SJSA1 (cell line): ENCODE measurements around the gene MEF2C. TPM values are rescaled to one million over a fixed set of nuclear protein-coding genes. Genes with fewer than 3 reads are reported as not detected.

ENCODE experiments used
- DNase-seq, 2 experiments: peaks; one replicate each; pipeline ENCODE4 v3.0.0-alpha.2; 2015 to 2020; ENCODE audit warnings: low spot score in 2 of 2, low read depth in 1 of 2
- H3K27ac ChIP-seq: fragments of 250-450 bp; sonication (Bioruptor Pico); 2 replicates; pipeline ENCODE4 v1.5.1; 2020; ENCODE audit warnings: mild to moderate bottlenecking, moderate library complexity
- H3K27me3 ChIP-seq: fragments of 250-450 bp; sonication (Bioruptor Pico); replicated peaks from 2 replicates; pipeline ENCODE4 v1.5.1; 2020; ENCODE audit warnings: mild to moderate bottlenecking, moderate library complexity
- H3K36me3 ChIP-seq: fragments of 250-450 bp; sonication (Bioruptor Pico); 2 replicates; pipeline ENCODE4 v1.5.1; 2020; ENCODE audit warnings: mild to moderate bottlenecking
- H3K4me1 ChIP-seq: fragments of 250-450 bp; sonication (Bioruptor Pico); replicated peaks from 2 replicates; pipeline ENCODE4 v1.6.1; 2021; ENCODE audit warnings: mild to moderate bottlenecking
- H3K4me3 ChIP-seq: fragments of 250-450 bp; sonication (Bioruptor Pico); 2 replicates; pipeline ENCODE4 v1.5.1; 2020; ENCODE audit warnings: mild to moderate bottlenecking
- H3K9me3 ChIP-seq: fragments of 250-450 bp; sonication (Bioruptor Pico); replicated peaks from 2 replicates; pipeline ENCODE4 v1.5.1; 2020; ENCODE audit warnings: mild to moderate bottlenecking
- total RNA-seq: library from RNA; depleted of rRNA; stranded (reverse); fragments of >200 nt; shearing (Covaris generic); gene quantifications from 2 replicates; pipeline ENCODE4 v1.2.3, GENCODE V29; 2014

MEF2C gene
- total RNA-seq, 1 experiment from 2014 or later: 29.8 TPM

DNA sequence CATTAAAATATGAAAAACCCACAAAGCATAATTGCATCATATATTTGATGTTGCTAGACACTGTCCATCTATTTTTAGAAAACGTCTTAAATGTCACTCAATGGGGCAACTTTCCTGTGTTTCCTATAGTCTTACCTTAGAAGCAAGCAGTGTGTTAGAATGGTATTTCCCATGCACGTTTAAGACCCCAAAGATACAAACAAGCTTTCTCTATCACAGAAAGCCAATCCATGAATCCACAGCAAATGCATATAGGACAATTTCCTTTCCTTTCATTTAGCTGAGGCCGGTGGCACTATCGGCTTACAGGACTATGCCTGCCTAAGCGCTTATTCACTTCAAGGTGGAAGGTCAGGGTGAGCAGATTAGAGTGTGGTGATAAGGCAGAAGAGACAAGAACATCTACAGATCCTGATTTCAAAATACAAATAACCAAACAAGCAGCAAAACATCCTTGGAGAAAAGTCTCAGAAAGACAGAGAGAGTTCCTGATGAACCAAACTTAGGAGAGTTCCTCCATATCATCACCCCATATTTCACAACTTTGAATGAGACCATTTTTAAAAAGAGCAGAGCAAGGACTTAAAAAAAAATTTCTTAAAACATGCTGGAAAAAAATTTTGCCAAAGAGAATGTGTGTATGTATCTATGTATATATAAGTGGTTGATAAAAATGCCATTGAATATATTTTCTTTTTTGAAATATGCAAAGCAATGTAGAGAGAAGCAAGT is 57.2 kb downstream of the MEF2C start:
- H3K27ac ChIP-seq: peak overlapping the region; percentile 55
- no peaks in the 10 kb centered on the region for H3K27me3 ChIP-seq
- peaks cover 32% of the 10 kb centered on the region for H3K4me1 ChIP-seq
- H3K36me3 ChIP-seq: no peaks in the 10 kb centered on the region; the same call in none of the 2 replicates
- H3K9me3 ChIP-seq: no peaks in the 10 kb centered on the region
- no peak for DNase-seq
- H3K4me3 ChIP-seq: no peak overlapping the region

DNA sequence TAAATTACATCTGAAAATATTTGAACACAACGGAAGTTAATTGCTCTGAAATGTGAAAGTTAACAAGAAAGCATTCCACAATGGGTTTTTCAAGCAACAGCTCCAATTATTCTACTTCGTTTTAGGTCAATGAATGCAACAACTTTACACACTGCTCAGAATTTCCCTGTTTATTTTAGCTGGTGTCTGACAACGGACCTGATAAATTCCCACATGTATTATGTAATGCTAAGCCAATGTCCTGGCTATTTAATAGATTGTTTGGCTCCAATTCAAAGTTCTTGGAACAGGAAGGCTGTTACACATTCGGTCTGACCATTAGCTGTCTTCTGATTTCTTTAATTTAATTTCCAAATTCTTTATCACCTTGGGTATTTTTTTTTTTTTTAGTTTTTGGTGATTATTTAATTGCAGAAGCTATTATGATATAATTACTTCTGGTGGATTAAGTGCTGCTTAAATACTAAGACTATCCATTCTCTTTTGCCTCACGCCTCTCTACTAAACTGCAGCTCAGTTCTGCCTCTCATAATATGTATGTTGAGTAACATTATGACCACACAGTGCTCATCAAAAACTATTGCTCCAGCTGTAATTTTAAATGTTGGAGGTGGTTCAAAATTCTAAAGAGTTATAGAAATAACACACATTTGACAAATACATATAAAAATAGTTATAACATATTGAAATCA is 57.9 kb downstream of the MEF2C start:
- no peaks in the 10 kb centered on the region for H3K27me3 ChIP-seq
- DNase-seq: peak in 1 of 2 experiments; percentile 55
- peaks cover 32% of the 10 kb centered on the region for H3K4me1 ChIP-seq
- H3K9me3 ChIP-seq: no peaks in the 10 kb centered on the region
- no peaks in the 10 kb centered on the region; the same call in none of the 2 replicates for H3K36me3 ChIP-seq
- no peak overlapping the region for H3K4me3 ChIP-seq
- H3K27ac ChIP-seq: peak overlapping the region; percentile 55

- Histone ChIP-seq H3K36me3 (no peaks in the 10 kb centered on the region; the same call in none of the 2 replicates), H3K9me3 (no peaks in the 10 kb centered on the region), H3K4me1 (peaks cover 32% of the 10 kb centered on the region), H3K27ac (peak overlapping the region; percentile 55), H3K27me3 (no peaks in the 10 kb centered on the region), H3K4me3 (no peak overlapping the region)
- no peak for DNase-seq
These were observed 58.8 kb downstream of the MEF2C start for GRCh38 chr5:88824141-88824540.

GRCh38 chr5:88823201-88823600 is 59.8 kb downstream of the MEF2C start:
- Histone ChIP-seq H3K9me3 (no peaks in the 10 kb centered on the region), H3K27ac (no peak overlapping the region)

GRCh38 chr5:88821161-88821560 is 61.8 kb downstream of the MEF2C start:
- H3K27me3 ChIP-seq: no peaks in the 10 kb centered on the region
- peaks cover 19% of the 10 kb centered on the region for H3K4me1 ChIP-seq
- no peak overlapping the region for H3K27ac ChIP-seq
- no peak for DNase-seq
- no peaks in the 10 kb centered on the region; the same call in none of the 2 replicates for H3K36me3 ChIP-seq
- H3K4me3 ChIP-seq: no peak overlapping the region
- H3K9me3 ChIP-seq: no peaks in the 10 kb centered on the region

More at GRCh38 chr5:88823201-88823600, 59.8 kb downstream of the MEF2C start:
- DNase-seq: no peak
- peaks cover 32% of the 10 kb centered on the region for H3K4me1 ChIP-seq
- no peaks in the 10 kb centered on the region; the same call in none of the 2 replicates for H3K36me3 ChIP-seq
- H3K27me3 ChIP-seq: no peaks in the 10 kb centered on the region
- H3K4me3 ChIP-seq: no peak overlapping the region

GRCh38 chr5:88820581-88820980 is 62.4 kb downstream of the MEF2C start:
- H3K36me3 ChIP-seq: no peaks in the 10 kb centered on the region; the same call in none of the 2 replicates
- H3K27me3 ChIP-seq: no peaks in the 10 kb centered on the region
- H3K4me1 ChIP-seq: peaks cover 13% of the 10 kb centered on the region
- no peak overlapping the region for H3K27ac ChIP-seq
- no peaks in the 10 kb centered on the region for H3K9me3 ChIP-seq
- DNase-seq: no peak
- H3K4me3 ChIP-seq: no peak overlapping the region

DNA sequence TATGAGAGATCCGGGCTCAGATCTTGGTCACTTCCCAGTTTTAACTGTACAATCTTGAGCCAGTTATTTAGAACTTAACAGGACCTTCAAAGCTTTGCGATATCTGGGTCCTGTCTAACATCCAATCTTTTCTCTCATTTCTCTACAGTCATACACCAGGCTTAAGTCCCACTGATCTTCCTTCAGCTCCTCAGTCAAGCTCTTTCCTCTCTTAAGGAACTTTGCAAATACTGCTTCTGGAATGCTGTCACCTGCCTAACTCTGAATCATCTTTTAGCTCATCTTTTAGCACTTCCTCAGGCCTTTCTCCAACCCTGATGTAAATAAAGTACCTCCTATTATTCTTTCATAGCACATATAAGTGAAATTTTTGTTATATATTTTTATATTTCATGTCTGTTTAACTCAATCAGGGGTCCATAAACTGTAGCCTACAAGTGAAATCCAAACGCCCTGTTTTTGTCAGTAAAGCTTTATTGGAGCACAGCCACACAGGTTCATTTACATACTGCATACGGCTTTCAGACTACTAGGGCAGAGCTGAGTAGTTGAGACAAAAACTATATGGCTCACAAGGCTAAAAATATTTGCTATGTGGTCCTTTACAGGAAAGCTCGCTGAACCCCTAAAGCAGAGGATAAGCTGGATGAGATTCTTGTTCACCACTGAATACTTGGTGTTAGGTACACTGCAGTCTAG is 63.5 kb downstream of the MEF2C start:
- Histone ChIP-seq H3K27me3 (no peaks in the 10 kb centered on the region), H3K4me3 (no peak overlapping the region), H3K36me3 (no peaks in the 10 kb centered on the region; the same call in none of the 2 replicates), H3K9me3 (no peaks in the 10 kb centered on the region), H3K27ac (no peak overlapping the region), H3K4me1 (peaks cover 1% of the 10 kb centered on the region)
- DNase-seq: no peak

DNA sequence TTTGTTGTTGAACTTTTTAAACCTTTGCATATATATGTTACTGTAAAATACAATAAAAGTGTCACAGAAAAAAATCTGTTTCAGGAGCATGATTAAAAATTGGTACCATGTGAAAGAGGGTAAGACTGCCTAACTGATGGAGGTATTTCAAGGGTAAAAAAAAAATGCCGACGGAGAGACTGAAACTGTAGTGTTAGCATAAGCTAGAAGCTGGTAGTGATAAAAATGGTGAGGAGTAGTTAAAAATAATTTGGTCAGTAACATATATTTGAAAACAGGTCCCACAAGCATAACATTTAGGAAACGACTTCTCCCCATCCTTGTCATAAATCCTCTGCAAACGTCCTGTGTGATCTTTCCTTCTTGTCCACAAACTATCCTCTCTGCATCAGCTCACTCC is 64.7 kb downstream of the MEF2C start:
- Histone ChIP-seq H3K27me3 (no peaks in the 10 kb centered on the region), H3K36me3 (peaks cover 2% of the 10 kb centered on the region), H3K4me1 (no peaks in the 10 kb centered on the region), H3K27ac (no peak overlapping the region), H3K9me3 (no peaks in the 10 kb centered on the region), H3K4me3 (no peak overlapping the region)
- DNase-seq: no peak

DNA sequence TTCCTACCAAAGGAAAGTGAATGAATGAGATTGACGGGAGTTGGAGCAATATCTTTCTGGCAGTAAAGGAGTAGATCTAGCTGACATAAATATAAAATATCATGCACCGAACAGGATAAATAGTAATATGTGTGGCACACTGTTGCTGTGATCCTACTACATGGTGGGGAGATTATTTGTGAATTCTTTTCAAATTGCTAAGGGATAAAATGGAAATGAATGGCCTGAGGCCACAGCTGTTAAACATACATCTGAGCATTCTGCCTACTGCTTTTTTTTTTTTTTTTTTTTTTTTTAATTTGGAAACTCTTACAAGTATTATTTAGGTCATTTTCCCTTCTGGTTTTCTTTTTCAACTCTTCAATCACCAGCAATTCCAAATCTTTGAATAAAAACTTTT is 66.8 kb downstream of the MEF2C start:
- Histone ChIP-seq H3K9me3 (no peaks in the 10 kb centered on the region), H3K4me3 (no peak overlapping the region), H3K36me3 (0 out of 2 replicates have a peak, but pooled peaks cover 2% of the 10 kb centered on the region), H3K27ac (no peak overlapping the region), H3K4me1 (no peaks in the 10 kb centered on the region), H3K27me3 (no peaks in the 10 kb centered on the region)
- DNase-seq: no peak

- DNase-seq: no peak
- Histone ChIP-seq H3K27ac (no peak overlapping the region), H3K9me3 (no peaks in the 10 kb centered on the region), H3K4me1 (no peaks in the 10 kb centered on the region), H3K27me3 (no peaks in the 10 kb centered on the region), H3K4me3 (no peak overlapping the region), H3K36me3 (0 out of 2 replicates have a peak, but pooled peaks cover 2% of the 10 kb centered on the region)
These were observed 67.8 kb downstream of the MEF2C start for GRCh38 chr5:88815050-88815789.

DNA sequence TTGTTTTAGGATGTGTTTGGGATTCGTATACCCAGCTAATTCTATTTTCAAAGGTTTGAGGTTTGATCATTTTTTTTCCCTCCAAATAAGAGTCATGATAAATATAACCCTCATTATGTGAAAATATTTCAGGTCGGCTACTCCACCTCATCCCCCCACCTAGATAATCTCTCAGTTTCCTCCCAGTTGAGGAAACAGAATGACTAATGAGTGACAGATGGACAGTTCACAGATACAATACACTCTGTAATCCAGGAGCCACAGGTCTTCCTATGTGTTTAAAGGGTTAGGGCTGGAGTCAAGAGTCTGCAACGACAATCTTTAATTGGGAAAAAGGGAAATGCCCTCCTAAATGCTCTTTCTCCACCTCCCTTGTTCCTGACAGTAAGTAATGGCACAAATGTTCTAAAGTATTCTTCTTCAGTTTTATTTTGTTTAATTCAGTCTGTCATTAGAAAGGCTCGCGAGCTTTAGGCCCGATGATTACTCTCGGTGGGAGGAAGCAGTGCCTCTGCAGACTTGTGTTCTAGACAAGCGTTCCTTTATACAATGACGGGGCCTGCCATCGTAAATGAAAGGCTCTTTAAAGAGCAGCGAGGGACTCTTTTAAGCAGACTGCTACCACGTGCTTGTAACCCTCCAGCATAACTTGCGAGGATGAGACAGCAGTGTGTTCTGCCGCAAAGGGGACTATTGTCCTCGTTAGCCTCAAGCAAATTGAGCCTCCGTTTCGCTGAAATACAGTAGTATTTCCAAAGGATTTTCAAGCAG is 69.0 kb downstream of the MEF2C start:
- Histone ChIP-seq H3K36me3 (0 out of 2 replicates have a peak, but pooled peaks cover 2% of the 10 kb centered on the region), H3K27me3 (no peaks in the 10 kb centered on the region), H3K9me3 (no peaks in the 10 kb centered on the region), H3K4me3 (no peak overlapping the region), H3K4me1 (no peaks in the 10 kb centered on the region), H3K27ac (no peak overlapping the region)
- no peak for DNase-seq

DNA sequence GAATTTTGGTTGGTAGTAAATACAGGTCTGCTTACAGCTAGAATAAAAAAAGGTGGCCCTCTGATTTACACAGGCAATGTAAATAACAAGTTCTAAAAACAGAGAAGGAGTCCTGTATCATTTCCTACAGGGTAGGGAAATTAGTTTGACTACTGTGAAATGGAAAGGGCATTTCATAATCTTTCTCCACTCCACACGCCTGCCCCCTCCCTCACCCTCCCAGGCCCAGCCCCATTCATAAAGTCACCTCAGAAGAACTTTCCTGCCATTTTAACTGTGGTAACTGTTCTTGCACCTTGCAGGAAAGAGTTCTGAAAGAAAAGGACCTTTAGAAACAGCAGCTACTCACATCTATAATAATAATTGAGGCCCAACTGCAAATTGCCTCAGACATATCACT is 69.7 kb downstream of the MEF2C start:
- Histone ChIP-seq H3K4me1 (no peaks in the 10 kb centered on the region), H3K9me3 (no peaks in the 10 kb centered on the region), H3K4me3 (no peak overlapping the region), H3K36me3 (0 out of 2 replicates have a peak, but pooled peaks cover 2% of the 10 kb centered on the region), H3K27ac (no peak overlapping the region), H3K27me3 (no peaks in the 10 kb centered on the region)
- DNase-seq: no peak

DNA sequence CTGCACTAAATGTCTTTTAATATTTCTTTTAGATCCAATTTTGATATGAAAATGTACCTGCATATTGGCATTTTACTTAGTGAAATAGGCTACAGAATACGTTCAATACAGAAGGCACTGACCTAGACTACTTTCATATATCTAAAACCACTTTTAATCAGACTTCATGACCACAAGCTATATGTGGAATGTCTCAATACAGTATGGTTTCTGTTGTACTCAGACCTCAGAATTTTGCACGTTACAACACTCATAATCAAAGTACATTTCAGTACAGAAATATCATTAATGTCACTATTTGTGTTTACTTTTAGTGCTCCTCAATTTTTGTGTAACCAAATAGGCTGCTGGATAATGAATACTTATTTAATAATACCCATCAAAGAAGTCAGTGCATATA is 74.8 kb downstream of the MEF2C start:
- H3K27ac ChIP-seq: no peak overlapping the region
- 0 out of 2 replicates have a peak, but pooled peaks cover 3% of the 10 kb centered on the region for H3K36me3 ChIP-seq
- no peak overlapping the region for H3K4me3 ChIP-seq
- H3K4me1 ChIP-seq: no peaks in the 10 kb centered on the region
- no peaks in the 10 kb centered on the region for H3K27me3 ChIP-seq
- no peaks in the 10 kb centered on the region for H3K9me3 ChIP-seq
- DNase-seq: no peak
